Lower leg skin (tissue), 3 donors: ENCODE measurements around the gene FAM120A.

Experiments
- POLR2A ChIP-seq, 2 donors: fragments of 450-650 bp; IDR thresholded peaks; one replicate each; pipeline ENCODE4 v1.6.1; 2016 to 2017; ENCODE audit warnings: antibody characterized with exemption in 2 of 2, mild to moderate bottlenecking in 1 of 2, moderate library complexity in 1 of 2
- TF ChIP-seq, protein P1 (sequence below), 3 donors: fragments of 450-650 bp; IDR thresholded peaks; one replicate each; pipeline ENCODE4 v1.5.1; 2016; ENCODE audit warnings: antibody characterized with exemption in 3 of 3, mild to moderate bottlenecking in 3 of 3, moderate library complexity in 2 of 3

DNA sequence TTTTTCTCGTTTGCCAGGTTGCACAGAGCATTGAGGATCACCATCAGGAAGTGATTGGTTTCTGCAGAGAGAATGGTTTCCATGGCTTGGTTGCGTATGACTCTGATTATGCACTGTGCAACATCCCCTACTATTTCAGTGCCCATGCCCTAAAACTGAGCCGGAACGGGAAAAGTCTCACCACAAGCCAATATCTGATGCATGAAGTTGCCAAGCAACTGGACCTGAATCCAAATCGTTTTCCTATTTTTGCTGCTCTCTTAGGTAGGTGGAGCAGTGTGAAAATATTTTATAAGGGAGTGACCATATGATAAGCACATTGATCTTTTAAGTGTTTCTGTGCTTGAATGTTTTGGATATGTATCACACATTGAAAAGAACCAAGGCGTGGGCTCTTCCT lies 19.6 kb downstream of the FAM120A start:
- TF ChIP-seq, protein P1, sequence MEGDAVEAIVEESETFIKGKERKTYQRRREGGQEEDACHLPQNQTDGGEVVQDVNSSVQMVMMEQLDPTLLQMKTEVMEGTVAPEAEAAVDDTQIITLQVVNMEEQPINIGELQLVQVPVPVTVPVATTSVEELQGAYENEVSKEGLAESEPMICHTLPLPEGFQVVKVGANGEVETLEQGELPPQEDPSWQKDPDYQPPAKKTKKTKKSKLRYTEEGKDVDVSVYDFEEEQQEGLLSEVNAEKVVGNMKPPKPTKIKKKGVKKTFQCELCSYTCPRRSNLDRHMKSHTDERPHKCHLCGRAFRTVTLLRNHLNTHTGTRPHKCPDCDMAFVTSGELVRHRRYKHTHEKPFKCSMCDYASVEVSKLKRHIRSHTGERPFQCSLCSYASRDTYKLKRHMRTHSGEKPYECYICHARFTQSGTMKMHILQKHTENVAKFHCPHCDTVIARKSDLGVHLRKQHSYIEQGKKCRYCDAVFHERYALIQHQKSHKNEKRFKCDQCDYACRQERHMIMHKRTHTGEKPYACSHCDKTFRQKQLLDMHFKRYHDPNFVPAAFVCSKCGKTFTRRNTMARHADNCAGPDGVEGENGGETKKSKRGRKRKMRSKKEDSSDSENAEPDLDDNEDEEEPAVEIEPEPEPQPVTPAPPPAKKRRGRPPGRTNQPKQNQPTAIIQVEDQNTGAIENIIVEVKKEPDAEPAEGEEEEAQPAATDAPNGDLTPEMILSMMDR (IDR thresholded peaks at IDR 0.05) = no peak
- TF ChIP-seq POLR2A (IDR thresholded peaks at IDR 0.05) = no peak
